ENCODE data around the gene NGFR. TPM values are rescaled to one million over a fixed set of nuclear protein-coding genes. Genes with fewer than 3 reads are reported as not detected.

The NGFR gene
- total and polyA plus RNA-seq, 9 of the 15 experiments (the other 6 are each of a cell fraction or from before 2014, with no cell fraction given), result 0.07 to 0.23 (median 0.13) TPM; not detected in 4

GRCh38 chr17:49556223-49556943 is 61.3 kb downstream of the NGFR start (continued):
- TF ChIP-seq TFAP4 (CRISPR knock-in tag; IDR thresholded peaks at IDR 0.05; ENCODE audit: borderline replicate concordance) (peak; percentile 63; the same call in 1 of the 2 replicates), ARNT (IDR thresholded peaks at IDR 0.05) (no peak), CTBP1 (IDR thresholded peaks at IDR 0.05; ENCODE audit: borderline replicate concordance) (0 out of 2 replicates have a peak, but pooled peaks have one; percentile 52), ZNF253 (CRISPR knock-in tag; conservative IDR thresholded peaks at IDR 0.05) (no peak), PPARD (CRISPR knock-in tag; IDR thresholded peaks at IDR 0.05) (no peak), ZBTB11 (CRISPR knock-in tag; IDR thresholded peaks at IDR 0.05) (no peak), HMG20A (CRISPR knock-in tag; conservative IDR thresholded peaks at IDR 0.05) (no peak), NR2F6 (CRISPR knock-in tag; IDR thresholded peaks at IDR 0.05) (no peak), TEAD4 (IDR thresholded peaks at IDR 0.05; ENCODE audit: low read length) (no peak), TEAD4 (CRISPR knock-in tag; IDR thresholded peaks at IDR 0.05; ENCODE audit: borderline replicate concordance) (no peak), FOXO4 (CRISPR knock-in tag; IDR thresholded peaks at IDR 0.05) (no peak), TBL1XR1 (IDR thresholded peaks at IDR 0.05; ENCODE audit: low read length in 2 of 2) (no peak), KHSRP (IDR thresholded peaks at IDR 0.05) (no peak), BRD4 (IDR thresholded peaks at IDR 0.05) (no peak), FOXA1 (IDR thresholded peaks at IDR 0.05; ENCODE audit: borderline replicate concordance) (no peak), SRF (CRISPR knock-in tag; IDR thresholded peaks at IDR 0.05) (no peak), PKNOX1 (IDR thresholded peaks at IDR 0.05) (no peak), ZNF224 (CRISPR knock-in tag; IDR thresholded peaks at IDR 0.05) (no peak), RNF219 (CRISPR knock-in tag; IDR thresholded peaks at IDR 0.05) (no peak)
